MM.1S (cell line): Measurements from ENCODE around the gene CCDC167.

Experiments
- CTCF ChIP-seq: fragments of 300-600 bp; sonication (generic); IDR thresholded peaks from 2 replicates; pipeline ENCODE4 v1.5.1; 2016; ENCODE audit warnings: antibody characterized with exemption, low read length, mixed read lengths
- EZH2 ChIP-seq: fragments of 300-600 bp; sonication (generic); optimal IDR thresholded peaks from 2 replicates; pipeline ENCODE3; 2017; ENCODE audit warnings: low read depth, mild to moderate bottlenecking, antibody characterized with exemption, low read length, mixed read lengths

- TF ChIP-seq EZH2, result no peak
- no peak for TF ChIP-seq CTCF
Observed at GRCh38 chr6:37452522-37452921, 47.2 kb downstream of the CCDC167 start.
